Endothelial cell of umbilical vein (primary cell): ENCODE data around the gene KIF25. TPM values are rescaled to one million over a fixed set of nuclear protein-coding genes. Genes with fewer than 3 reads are reported as not detected.

ENCODE experiments used
- BruUV-seq: library from RNA; stranded (reverse); fragments of 400-500 nt; replicated peaks from 2 replicates; lab custom pipeline; 2021; lab: Mats Ljungman, UMichigan
- CTCF ChIA-PET: fragments of 300-600, 350-600 bp; sonication (Branson Sonifier 250); formaldehyde crosslinking; loops from one replicate; lab custom pipeline; 2021; ENCODE audit warnings: antibody characterized with exemption, inconsistent platforms; lab: Charles Lee
- POLR2A ChIA-PET: fragments of 300-600, 350-600 bp; sonication (Branson Sonifier 250); formaldehyde crosslinking; loops from one replicate; lab custom pipeline; 2021; ENCODE audit warnings: antibody characterized with exemption, inconsistent platforms; lab: Charles Lee
- DNase-seq: peaks from one replicate; pipeline ENCODE4 v3.0.0-alpha.2; 2011; ENCODE audit warnings: low read depth, low spot score
- FAIRE-seq: peaks from 2 replicates; lab custom pipeline; 2011; peaks lifted over from hg19 to GRCh38; lab: Jason Lieb, UNC
- H2AFZ ChIP-seq: 2 replicates; pipeline ENCODE4 v1.6.0; 2012; ENCODE audit warnings: low read depth, low read length, control low read depth, inconsistent platforms
- H3K27ac ChIP-seq: 2 replicates; pipeline ENCODE4 v1.5.1; 2011; ENCODE audit warnings: low read depth, mild to moderate bottlenecking, control low read depth, low read length, moderate library complexity; ENCODE audit not compliant: insufficient read depth
- H3K27me3 ChIP-seq, 2 experiments: 2 replicates each; pipeline versions ENCODE4 v1.6.0 to v1.6.1; 2011; ENCODE audit warnings: low read length in 2 of 2, mixed read lengths in 1 of 2; ENCODE audit not compliant: control insufficient read depth in 2 of 2, insufficient read depth in 2 of 2
- H3K36me3 ChIP-seq, 2 experiments: 2 replicates in 1 of 2; 3 replicates in 1 of 2; pipeline ENCODE4 v1.5.1; 2011; ENCODE audit warnings: low read length in 2 of 2, mild to moderate bottlenecking in 1 of 2, moderate library complexity in 1 of 2; ENCODE audit not compliant: control insufficient read depth in 2 of 2, insufficient read depth in 2 of 2; ENCODE audit errors: extremely low read depth in 1 of 2
- H3K4me1 ChIP-seq: 3 replicates; pipeline ENCODE4 v1.5.1; 2011; ENCODE audit warnings: mild to moderate bottlenecking, low read length; ENCODE audit not compliant: control insufficient read depth, insufficient read depth; ENCODE audit errors: extremely low read depth
- H3K4me2 ChIP-seq: 2 replicates; pipeline ENCODE4 v1.6.1; 2011; ENCODE audit warnings: low read length, control low read depth, mixed read lengths; ENCODE audit not compliant: insufficient read depth
- H3K4me3 ChIP-seq, 3 experiments: fragments of 200-600 bp in 1 of 3; sonication (generic), shearing (Covaris generic) in 1 of 3; replicated peaks in 1 of 3; 2 replicates each; pipeline ENCODE4 v1.5.1; 2011 to 2016; ENCODE audit warnings: control low read depth in 3 of 3, low read length in 3 of 3, mild to moderate bottlenecking in 2 of 3, inconsistent platforms in 1 of 3, low read depth in 1 of 3, moderate library complexity in 1 of 3; ENCODE audit not compliant: insufficient read depth in 1 of 3
- H3K79me2 ChIP-seq: 2 replicates; pipeline ENCODE4 v1.6.0; 2012; ENCODE audit warnings: low read length, inconsistent platforms; ENCODE audit not compliant: control insufficient read depth, insufficient read depth
- H3K9ac ChIP-seq: replicated peaks from 2 replicates; pipeline ENCODE3; 2011; ENCODE audit warnings: low read length, control low read depth; ENCODE audit not compliant: insufficient read depth; ENCODE audit errors: extremely low read depth
- H3K9me1 ChIP-seq: replicated peaks from 3 replicates; pipeline ENCODE4 v1.6.0; 2011; ENCODE audit warnings: mild to moderate bottlenecking, low read length; ENCODE audit not compliant: control insufficient read depth, insufficient read depth; ENCODE audit errors: extremely low read depth
- H3K9me3 ChIP-seq: replicated peaks from 2 replicates; pipeline ENCODE4 v1.5.1; 2012; ENCODE audit warnings: low read length, inconsistent platforms; ENCODE audit not compliant: control insufficient read depth, insufficient read depth
- H4K20me1 ChIP-seq: replicated peaks from 2 replicates; pipeline ENCODE3; 2011; ENCODE audit warnings: mild to moderate bottlenecking, low read length; ENCODE audit not compliant: control insufficient read depth, insufficient read depth; ENCODE audit errors: extremely low read depth
- EZH2 ChIP-seq: IDR thresholded peaks from 2 replicates; pipeline ENCODE4 v1.6.1; 2012; ENCODE audit warnings: borderline replicate concordance, low read depth, mild to moderate bottlenecking, moderate library complexity, low read length, inconsistent platforms; ENCODE audit not compliant: severe bottlenecking
- FOS ChIP-seq: IDR thresholded peaks from 2 replicates; pipeline ENCODE4 v1.6.1; 2011; ENCODE audit warnings: mild to moderate bottlenecking, low read length, moderate library complexity, borderline replicate concordance; ENCODE audit not compliant: insufficient read depth
- GATA2 ChIP-seq: IDR thresholded peaks from 2 replicates; pipeline ENCODE4 v1.7.0; 2011; ENCODE audit warnings: low read depth, mild to moderate bottlenecking, moderate library complexity, mixed read lengths, low read length; ENCODE audit not compliant: insufficient read length, insufficient read depth
- JUN ChIP-seq: IDR thresholded peaks from 2 replicates; pipeline ENCODE4 v1.6.1; 2011; ENCODE audit warnings: borderline replicate concordance, low read depth; ENCODE audit not compliant: insufficient read length, insufficient read depth
- MYC ChIP-seq: IDR thresholded peaks from one replicate; pipeline ENCODE4 v1.6.1; 2011; ENCODE audit warnings: mild to moderate bottlenecking, low read depth, low read length
- POLR2A ChIP-seq: IDR thresholded peaks from 2 replicates; pipeline ENCODE4 v1.6.1; 2012; ENCODE audit warnings: low read depth, mild to moderate bottlenecking, control low read depth, low read length
- POLR2AphosphoS5 ChIP-seq: IDR thresholded peaks from 2 replicates; pipeline ENCODE4 v1.6.1; 2012; ENCODE audit warnings: low read depth, mild to moderate bottlenecking, control low read depth, low read length, moderate library complexity; ENCODE audit not compliant: insufficient read depth
- dilution Hi-C: fragments of 300-500 bp; cut with MboI; formaldehyde crosslinking; loops from one replicate; pipeline ENCODE4 v1.15.0; 2019; ENCODE audit warnings: low sequenced_read_pairs; ENCODE audit not compliant: extremely low pct_ligation_motif_present
- intact Hi-C: fragments of 100-400 bp; cut with micrococcal nuclease; formaldehyde crosslinking; loops from one replicate; pipeline ENCODE4 v1.10.0; 2022
- polyA plus RNA-seq, 4 experiments: library from polyadenylated mRNA; depleted of rRNA in 3 of 4; stranded (reverse) in 3 of 4; unstranded in 1 of 4; fragments of >200 nt; gene quantifications; 2 replicates each; pipeline versions ENCODE4 v1.2.1 to v1.2.3, GENCODE V29; 2011 to 2012; ENCODE audit warnings: missing spikeins in 1 of 4
- total RNA-seq: library from RNA; stranded (reverse); gene quantifications from 2 replicates; pipeline ENCODE4 v1.2.3, GENCODE V29; 2021
- TF ChIP-seq, protein P1 (sequence below): IDR thresholded peaks from 2 replicates; pipeline ENCODE4 v1.6.1; 2011; ENCODE audit not compliant: insufficient read depth, insufficient read length
- TF ChIP-seq, protein P2 (sequence below), 2 donors: IDR thresholded peaks; 1 replicate in 1 of 2; 2 replicates in 1 of 2; pipeline ENCODE4 v1.5.1; 2011; ENCODE audit warnings: low read length in 2 of 2, mild to moderate bottlenecking in 2 of 2, moderate library complexity in 2 of 2, control low read depth in 1 of 2, inconsistent platforms in 1 of 2, low read depth in 1 of 2; ENCODE audit not compliant: insufficient read depth in 1 of 2; ENCODE audit errors: extremely low read depth in 1 of 2

KIF25 gene
- total and polyA plus RNA-seq, 2 donors (not counting 3 experiments of a cell fraction or from before 2014, with no cell fraction given): not detected

DNA sequence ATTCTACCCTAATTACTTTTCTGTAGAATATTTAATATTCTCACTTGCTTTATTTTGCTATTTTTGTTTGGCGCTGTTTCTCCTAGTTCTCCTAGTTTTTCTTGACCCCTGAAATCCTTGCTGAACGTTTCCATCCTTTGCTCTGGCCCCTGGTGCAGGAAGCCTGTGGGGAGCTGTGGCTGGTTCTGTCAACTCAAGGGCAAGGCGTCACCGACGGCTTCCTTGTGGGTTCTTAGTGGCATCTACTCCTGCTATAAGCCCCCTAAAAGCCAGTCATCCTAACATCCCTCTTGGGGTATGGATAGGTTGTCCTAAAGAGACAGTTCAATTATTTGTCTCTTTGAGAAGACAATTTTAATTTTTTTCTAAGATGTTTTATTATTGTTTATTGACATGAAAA lies 36.9 kb upstream of the KIF25 start:
- H3K27ac ChIP-seq: no peak overlapping the region
- H3K79me2 ChIP-seq: no peaks in the 10 kb centered on the region
- H3K9me1 ChIP-seq: no peaks in the 10 kb centered on the region
- H2AFZ ChIP-seq: no peak overlapping the region
- peaks cover 12 to 15% of the 10 kb centered on the region in 2 experiments for H3K36me3 ChIP-seq
- no peaks in the 10 kb centered on the region for H3K27me3 ChIP-seq
- POLR2A ChIA-PET: no interaction called here
- no peak overlapping the region for H3K9ac ChIP-seq
- DNase-seq: no peak
- dilution Hi-C loops (no loop called here), intact Hi-C loops (no loop called here)
- FAIRE-seq: no peak
- no peaks in the 10 kb centered on the region for H4K20me1 ChIP-seq
- BruUV-seq: no TSS peak
- CTCF ChIA-PET: no interaction called here
- TF ChIP-seq JUN (no peak), GATA2 (no peak), EZH2 (no peak), POLR2AphosphoS5 (no peak), MYC (no peak), FOS (no peak), POLR2A (no peak)
- TF ChIP-seq, protein P1, sequence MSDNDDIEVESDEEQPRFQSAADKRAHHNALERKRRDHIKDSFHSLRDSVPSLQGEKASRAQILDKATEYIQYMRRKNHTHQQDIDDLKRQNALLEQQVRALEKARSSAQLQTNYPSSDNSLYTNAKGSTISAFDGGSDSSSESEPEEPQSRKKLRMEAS: no peak
- TF ChIP-seq, protein P2, sequence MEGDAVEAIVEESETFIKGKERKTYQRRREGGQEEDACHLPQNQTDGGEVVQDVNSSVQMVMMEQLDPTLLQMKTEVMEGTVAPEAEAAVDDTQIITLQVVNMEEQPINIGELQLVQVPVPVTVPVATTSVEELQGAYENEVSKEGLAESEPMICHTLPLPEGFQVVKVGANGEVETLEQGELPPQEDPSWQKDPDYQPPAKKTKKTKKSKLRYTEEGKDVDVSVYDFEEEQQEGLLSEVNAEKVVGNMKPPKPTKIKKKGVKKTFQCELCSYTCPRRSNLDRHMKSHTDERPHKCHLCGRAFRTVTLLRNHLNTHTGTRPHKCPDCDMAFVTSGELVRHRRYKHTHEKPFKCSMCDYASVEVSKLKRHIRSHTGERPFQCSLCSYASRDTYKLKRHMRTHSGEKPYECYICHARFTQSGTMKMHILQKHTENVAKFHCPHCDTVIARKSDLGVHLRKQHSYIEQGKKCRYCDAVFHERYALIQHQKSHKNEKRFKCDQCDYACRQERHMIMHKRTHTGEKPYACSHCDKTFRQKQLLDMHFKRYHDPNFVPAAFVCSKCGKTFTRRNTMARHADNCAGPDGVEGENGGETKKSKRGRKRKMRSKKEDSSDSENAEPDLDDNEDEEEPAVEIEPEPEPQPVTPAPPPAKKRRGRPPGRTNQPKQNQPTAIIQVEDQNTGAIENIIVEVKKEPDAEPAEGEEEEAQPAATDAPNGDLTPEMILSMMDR (IDR thresholded peaks at IDR 0.05; ENCODE audit: extremely low read depth in 1 of 2, insufficient read depth in 1 of 2, low read depth in 1 of 2, low read length in 2 of 2): no peak
- H3K4me1 ChIP-seq: peaks cover 6% of the 10 kb centered on the region
- H3K4me3 ChIP-seq: no peak overlapping the region
- H3K4me2 ChIP-seq: no peak overlapping the region
- no peaks in the 10 kb centered on the region for H3K9me3 ChIP-seq
